SK-N-SH (cell line): ENCODE data around the gene POLR2C.

Experiments
- CHD2 ChIP-seq: fragments of 150-350 bp; IDR thresholded peaks from 2 replicates; pipeline ENCODE4 v1.6.1; 2018; ENCODE audit warnings: low read length; ENCODE audit not compliant: partially characterized antibody
- EP300 ChIP-seq, 2 experiments: IDR thresholded peaks; 2 replicates each; pipeline versions ENCODE4 v1.4.0 to v1.6.1; 2012; ENCODE audit warnings: borderline replicate concordance in 1 of 2, low read depth in 1 of 2, low read length in 1 of 2
- FOXJ3 ChIP-seq: sonication (generic); formaldehyde crosslinking; IDR thresholded peaks from 2 replicates; pipeline ENCODE4 v1.5.1; 2020; ENCODE audit warnings: mild to moderate bottlenecking, missing genetic modification reagents
- GATA2 ChIP-seq: sonication (generic); formaldehyde crosslinking; IDR thresholded peaks from 2 replicates; pipeline ENCODE4 v1.5.0; 2020; ENCODE audit warnings: mild to moderate bottlenecking, missing genetic modification reagents
- MAX ChIP-seq: IDR thresholded peaks from 2 replicates; pipeline ENCODE4 v1.4.0; 2012; ENCODE audit warnings: low read depth
- MXI1 ChIP-seq: IDR thresholded peaks from 2 replicates; pipeline ENCODE4 v1.6.1; 2012; ENCODE audit warnings: mild to moderate bottlenecking, low read depth, low read length, improper control_type of control experiment
- RCOR1 ChIP-seq: fragments of 150-350 bp; IDR thresholded peaks from 2 replicates; pipeline ENCODE4 v1.6.1; 2017; ENCODE audit warnings: antibody characterized with exemption, low read length
- SIN3A ChIP-seq: IDR thresholded peaks from 2 replicates; pipeline ENCODE4 v1.6.1; 2012; ENCODE audit warnings: low read depth, mild to moderate bottlenecking, low read length, moderate library complexity, borderline replicate concordance
- TCF12 ChIP-seq: IDR thresholded peaks from 2 replicates; pipeline ENCODE4 v1.4.0; 2012
- USF2 ChIP-seq: fragments of 150-350 bp; IDR thresholded peaks from 2 replicates; pipeline ENCODE4 v1.6.1; 2017; ENCODE audit warnings: antibody characterized with exemption, low read length, low read depth, borderline replicate concordance
- TF ChIP-seq, protein P1 (sequence below): fragments of 200-600 bp; sonication (generic); IDR thresholded peaks from 2 replicates; pipeline ENCODE4 v1.6.1; 2017; ENCODE audit warnings: antibody characterized with exemption, mild to moderate bottlenecking, moderate library complexity

GRCh38 chr16:57485916-57486857 lies 23.7 kb downstream of the POLR2C start, which contains the start of gene DOK4:
- TF ChIP-seq, protein P1, sequence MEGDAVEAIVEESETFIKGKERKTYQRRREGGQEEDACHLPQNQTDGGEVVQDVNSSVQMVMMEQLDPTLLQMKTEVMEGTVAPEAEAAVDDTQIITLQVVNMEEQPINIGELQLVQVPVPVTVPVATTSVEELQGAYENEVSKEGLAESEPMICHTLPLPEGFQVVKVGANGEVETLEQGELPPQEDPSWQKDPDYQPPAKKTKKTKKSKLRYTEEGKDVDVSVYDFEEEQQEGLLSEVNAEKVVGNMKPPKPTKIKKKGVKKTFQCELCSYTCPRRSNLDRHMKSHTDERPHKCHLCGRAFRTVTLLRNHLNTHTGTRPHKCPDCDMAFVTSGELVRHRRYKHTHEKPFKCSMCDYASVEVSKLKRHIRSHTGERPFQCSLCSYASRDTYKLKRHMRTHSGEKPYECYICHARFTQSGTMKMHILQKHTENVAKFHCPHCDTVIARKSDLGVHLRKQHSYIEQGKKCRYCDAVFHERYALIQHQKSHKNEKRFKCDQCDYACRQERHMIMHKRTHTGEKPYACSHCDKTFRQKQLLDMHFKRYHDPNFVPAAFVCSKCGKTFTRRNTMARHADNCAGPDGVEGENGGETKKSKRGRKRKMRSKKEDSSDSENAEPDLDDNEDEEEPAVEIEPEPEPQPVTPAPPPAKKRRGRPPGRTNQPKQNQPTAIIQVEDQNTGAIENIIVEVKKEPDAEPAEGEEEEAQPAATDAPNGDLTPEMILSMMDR: no peak
- no peak for TF ChIP-seq SIN3A
- TF ChIP-seq GATA2: no peak
- no peak for TF ChIP-seq CHD2
- TF ChIP-seq EP300 (IDR thresholded peaks at IDR 0.05; ENCODE audit: borderline replicate concordance in 1 of 2, low read depth in 1 of 2, low read length in 1 of 2): no peak
- TF ChIP-seq MXI1: peak; percentile 34; the same call in 1 of the 2 replicates
- TF ChIP-seq USF2: no peak
- TF ChIP-seq RCOR1: no peak
- no peak for TF ChIP-seq TCF12
- no peak for TF ChIP-seq FOXJ3 (CRISPR knock-in tag)
- TF ChIP-seq MAX: no peak
